MM.1S (cell line): ENCODE data around the gene CDH4.

Source experiments
- DNase-seq: peaks from one replicate; pipeline ENCODE4 v3.0.0-alpha.2; 2015
- H2AFZ ChIP-seq: fragments of 300-600 bp; sonication (generic); 2 replicates; pipeline ENCODE4 v1.6.0; 2016; ENCODE audit warnings: antibody characterized with exemption, low read length
- H3F3A ChIP-seq: fragments of 300-600 bp; sonication (generic); 2 replicates; pipeline ENCODE4 v1.6.1; 2016; ENCODE audit warnings: mild to moderate bottlenecking, antibody characterized with exemption, low read length, moderate library complexity, mixed read lengths; ENCODE audit not compliant: insufficient read depth
- H3K27ac ChIP-seq: fragments of 300-600 bp; sonication (generic); 2 replicates; pipeline ENCODE4 v1.5.1; 2016; ENCODE audit warnings: mild to moderate bottlenecking, low read length
- H3K27me3 ChIP-seq: fragments of 300-600 bp; sonication (generic); replicated peaks from 2 replicates; pipeline ENCODE4 v1.6.0; 2016; ENCODE audit warnings: low read length; ENCODE audit not compliant: insufficient read depth
- H3K36me3 ChIP-seq: fragments of 300-600 bp; sonication (generic); replicated peaks from 2 replicates; pipeline ENCODE4 v1.6.1; 2016; ENCODE audit warnings: mild to moderate bottlenecking, low read length, mixed read lengths; ENCODE audit not compliant: insufficient read depth
- H3K4me1 ChIP-seq: fragments of 300-600 bp; sonication (generic); 2 replicates; pipeline ENCODE4 v1.6.1; 2016; ENCODE audit warnings: low read length, mixed read lengths
- H3K4me2 ChIP-seq: fragments of 300-600 bp; sonication (generic); 2 replicates; pipeline ENCODE4 v1.6.0; 2016; ENCODE audit warnings: low read depth, low read length
- H3K4me3 ChIP-seq: fragments of 300-600 bp; sonication (generic); 2 replicates; pipeline ENCODE4 v1.5.1; 2016; ENCODE audit warnings: low read length, mixed read lengths
- H3K79me2 ChIP-seq: fragments of 300-600 bp; sonication (generic); 2 replicates; pipeline ENCODE4 v1.6.1; 2016; ENCODE audit warnings: mixed run types, low read length, mixed read lengths
- H3K9ac ChIP-seq: fragments of 300-600 bp; sonication (generic); 2 replicates; pipeline ENCODE4 v1.6.1; 2016; ENCODE audit warnings: low read length, mixed read lengths
- H3K9me2 ChIP-seq: fragments of 300-600 bp; sonication (generic); replicated peaks from 2 replicates; pipeline ENCODE4 v1.6.1; 2016; ENCODE audit warnings: mild to moderate bottlenecking, low read length, mixed read lengths; ENCODE audit not compliant: insufficient read depth
- H3K9me3 ChIP-seq: fragments of 300-600 bp; sonication (generic); replicated peaks from 2 replicates; pipeline ENCODE4 v1.6.1; 2016; ENCODE audit warnings: mild to moderate bottlenecking, low read length, mixed read lengths; ENCODE audit not compliant: insufficient read depth
- H4K20me1 ChIP-seq: fragments of 300-600 bp; sonication (generic); 2 replicates; pipeline ENCODE4 v1.6.1; 2016; ENCODE audit warnings: mild to moderate bottlenecking, low read length, moderate library complexity, mixed read lengths; ENCODE audit not compliant: insufficient read depth
- CTCF ChIP-seq: fragments of 300-600 bp; sonication (generic); IDR thresholded peaks from 2 replicates; pipeline ENCODE4 v1.5.1; 2016; ENCODE audit warnings: antibody characterized with exemption, low read length, mixed read lengths
- EZH2 ChIP-seq: fragments of 300-600 bp; sonication (generic); optimal IDR thresholded peaks from 2 replicates; pipeline ENCODE3; 2017; ENCODE audit warnings: low read depth, mild to moderate bottlenecking, antibody characterized with exemption, low read length, mixed read lengths
- EZH2phosphoT487 ChIP-seq: fragments of 300-600 bp; sonication (generic); IDR thresholded peaks from 2 replicates; pipeline ENCODE4 v1.6.1; 2018; ENCODE audit warnings: antibody characterized with exemption, low read length

CDH4 gene

GRCh38 chr20:61895686-61896057 is 643.6 kb downstream of the CDH4 start:
- Histone ChIP-seq H3K9me2 (no peaks in the 10 kb centered on the region), H3K36me3 (no peaks in the 10 kb centered on the region), H3K4me3 (no peak overlapping the region), H3K27me3 (peaks cover 69% of the 10 kb centered on the region), H3K27ac (no peak overlapping the region), H3F3A (no peaks in the 10 kb centered on the region), H2AFZ (no peak overlapping the region), H3K4me2 (no peak overlapping the region), H3K4me1 (no peaks in the 10 kb centered on the region), H3K9me3 (no peaks in the 10 kb centered on the region), H3K9ac (no peak overlapping the region), H4K20me1 (no peaks in the 10 kb centered on the region), H3K79me2 (no peaks in the 10 kb centered on the region)
- TF ChIP-seq EZH2phosphoT487 (no peak), EZH2 (no peak), CTCF (no peak)
- no peak for DNase-seq

- Histone ChIP-seq H3K9me3 (no peaks in the 10 kb centered on the region), H3K27me3 (peaks cover 75% of the 10 kb centered on the region), H3K79me2 (no peaks in the 10 kb centered on the region), H3K4me2 (no peak overlapping the region), H3K27ac (no peak overlapping the region), H2AFZ (no peak overlapping the region), H3K4me3 (no peak overlapping the region), H4K20me1 (no peaks in the 10 kb centered on the region), H3K9ac (no peak overlapping the region), H3K4me1 (no peaks in the 10 kb centered on the region), H3K9me2 (no peaks in the 10 kb centered on the region), H3F3A (no peaks in the 10 kb centered on the region), H3K36me3 (no peaks in the 10 kb centered on the region)
- DNase-seq = peak; percentile 26
- TF ChIP-seq CTCF (peak; percentile 72), EZH2 (no peak)
Measured at GRCh38 chr20:61896058-61896961, 644.2 kb downstream of the CDH4 start.

- Histone ChIP-seq H3K4me2 (no peak overlapping the region), H2AFZ (no peak overlapping the region), H3K27ac (no peak overlapping the region), H3K36me3 (no peaks in the 10 kb centered on the region), H3K9me3 (no peaks in the 10 kb centered on the region), H3K9me2 (no peaks in the 10 kb centered on the region), H3K9ac (no peak overlapping the region), H3K27me3 (peaks cover 88% of the 10 kb centered on the region), H4K20me1 (no peaks in the 10 kb centered on the region), H3K4me1 (no peaks in the 10 kb centered on the region), H3K79me2 (no peaks in the 10 kb centered on the region), H3K4me3 (no peak overlapping the region), H3F3A (no peaks in the 10 kb centered on the region)
- no peak for DNase-seq
- TF ChIP-seq CTCF (no peak), EZH2 (no peak), EZH2phosphoT487 (no peak)
Measured at GRCh38 chr20:61897401-61898295, 645.6 kb downstream of the CDH4 start.
